GM19035 (cell line): ENCODE results near the gene USP40.
A peak's percentile ranks its signal among the peaks of the same experiment; 100 is the strongest.

Experiments used
- ATAC-seq: cut with Tn5 transposase; IDR thresholded peaks from one replicate; pipeline ENCODE4 v1.9.1; 2021; ENCODE audit not compliant: unreplicated experiment

The USP40 gene

DNA sequence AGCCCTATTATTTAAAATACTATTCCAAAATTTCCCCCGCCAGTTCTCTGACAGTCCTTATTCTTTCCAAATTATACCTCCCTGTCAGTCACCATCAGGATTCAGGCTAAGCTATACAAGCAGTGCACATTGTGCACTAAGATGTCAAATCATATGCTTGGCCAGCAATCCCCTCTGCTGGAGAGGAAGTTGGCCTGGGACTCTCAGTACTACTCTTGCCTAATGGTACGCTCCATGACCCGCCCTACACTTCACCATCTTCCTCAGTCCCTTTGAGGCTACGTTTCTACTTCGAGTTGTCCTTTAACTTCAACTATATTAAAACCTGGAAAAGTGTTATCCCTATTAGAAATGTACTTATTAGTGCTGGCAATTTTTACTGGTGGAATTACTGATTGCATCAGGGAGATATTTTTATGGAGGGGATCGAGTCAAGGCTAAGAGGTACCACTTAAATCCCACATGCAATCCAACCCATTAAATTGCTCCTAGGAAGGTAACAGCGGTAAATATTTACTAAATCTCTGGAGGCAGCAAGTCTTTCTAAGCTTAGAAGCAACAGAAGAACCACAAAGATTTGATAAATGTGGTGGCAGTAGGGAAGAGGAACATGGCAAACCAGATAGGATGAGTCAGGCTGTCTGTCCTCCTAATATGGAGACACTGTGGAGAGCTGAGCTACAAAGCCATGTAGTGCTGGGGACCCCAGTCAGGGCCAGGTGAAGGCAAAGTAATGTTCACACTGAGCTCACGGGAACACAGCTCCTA is 2.7 kb downstream of the USP40 start:
- no peak for ATAC-seq

DNA sequence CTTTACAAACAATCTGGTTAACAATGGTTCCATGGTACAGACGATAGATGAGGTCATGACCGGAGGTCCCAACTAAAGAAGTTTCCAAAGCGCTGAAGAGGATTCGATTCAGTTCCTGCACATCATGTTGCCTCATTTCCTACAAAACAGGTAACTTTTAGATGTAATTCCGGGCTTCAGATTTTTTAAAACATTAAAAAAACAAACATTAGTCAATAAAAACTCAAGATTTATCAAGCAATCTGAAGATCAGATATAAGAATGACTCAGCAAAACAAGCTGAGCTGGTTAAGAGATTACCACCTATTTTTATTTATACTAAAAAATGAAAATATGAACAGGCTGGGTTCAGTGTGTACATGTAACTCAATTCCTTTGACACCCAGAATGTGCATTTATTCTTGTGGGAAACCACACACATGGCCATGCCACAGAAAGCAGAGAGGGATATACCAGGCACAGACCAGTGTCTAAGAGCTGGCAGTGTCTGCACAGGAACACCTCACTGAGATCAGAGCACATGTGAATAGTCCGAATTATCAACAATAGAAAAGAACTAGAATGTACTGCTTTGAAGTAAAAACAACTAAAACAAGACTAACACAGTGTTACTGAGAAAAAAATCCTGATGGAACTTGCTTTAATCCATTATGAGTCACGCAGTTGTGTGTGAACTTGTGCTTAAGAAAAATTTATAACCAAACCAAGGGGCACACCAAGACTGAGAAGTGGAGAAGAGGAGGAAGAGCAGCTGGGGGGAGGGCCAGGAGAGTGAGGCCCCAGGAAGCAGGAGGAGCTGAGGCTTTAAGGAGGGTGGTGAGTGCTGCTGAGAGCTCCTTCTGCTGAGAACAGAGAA is 9.5 kb downstream of the USP40 start:
- no peak for ATAC-seq

DNA sequence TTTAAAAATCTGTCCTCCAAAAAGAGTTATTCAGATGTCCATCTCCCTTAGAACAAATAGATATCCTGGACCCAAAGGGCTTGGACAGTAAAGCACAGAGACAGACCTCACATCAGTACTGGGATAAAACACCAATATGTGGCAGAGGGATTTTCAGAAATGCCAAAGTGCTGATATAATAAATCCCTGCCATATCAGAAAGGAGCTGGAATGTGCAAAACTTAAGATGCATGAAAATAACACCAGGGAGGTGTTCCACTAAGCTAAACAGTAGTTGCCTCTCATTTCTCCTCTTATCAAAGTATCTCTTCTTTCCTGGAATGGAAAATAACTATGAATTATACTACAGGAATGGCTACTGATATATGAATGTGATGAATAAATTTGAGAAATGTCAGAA is 13.2 kb downstream of the USP40 start:
- no peak for ATAC-seq

DNA sequence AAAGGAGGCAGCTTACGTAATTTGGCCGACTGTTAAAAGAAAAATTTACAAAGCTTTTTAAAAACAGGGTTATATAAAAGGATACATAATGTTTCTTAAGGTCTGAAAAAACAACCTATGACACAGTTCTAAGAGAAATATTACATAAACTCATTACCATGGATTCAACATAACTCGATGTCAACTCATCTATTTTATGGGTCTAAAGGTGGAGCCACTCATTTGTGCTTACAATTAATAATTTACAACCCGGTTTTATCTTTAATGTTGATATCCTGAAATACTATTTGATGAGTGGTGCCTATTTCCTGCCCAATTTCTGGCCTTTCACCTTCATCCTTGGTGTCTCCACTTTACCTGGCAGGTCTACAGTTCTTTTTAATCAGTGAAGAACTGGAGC is 15.1 kb downstream of the USP40 start:
- no peak for ATAC-seq

DNA sequence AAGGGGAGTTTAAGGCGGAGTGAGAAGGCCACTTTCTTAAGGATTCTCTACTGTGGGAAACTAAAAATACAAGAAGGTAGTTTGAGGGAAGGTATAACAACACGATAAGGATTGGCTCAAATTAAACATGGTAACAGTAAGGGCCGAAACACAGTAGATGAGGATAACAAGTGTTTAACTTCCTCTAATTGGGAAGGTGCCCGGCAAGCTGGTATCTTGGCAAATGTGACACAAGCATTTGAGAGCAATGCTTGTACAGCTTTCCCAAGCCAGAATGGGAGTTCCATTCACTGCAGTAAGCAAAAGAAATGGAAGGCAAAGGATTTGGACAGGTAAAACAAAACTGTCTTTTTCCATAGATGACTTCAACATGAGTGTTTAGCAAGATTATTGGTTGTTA is 19.8 kb downstream of the USP40 start:
- ATAC-seq = no peak

DNA sequence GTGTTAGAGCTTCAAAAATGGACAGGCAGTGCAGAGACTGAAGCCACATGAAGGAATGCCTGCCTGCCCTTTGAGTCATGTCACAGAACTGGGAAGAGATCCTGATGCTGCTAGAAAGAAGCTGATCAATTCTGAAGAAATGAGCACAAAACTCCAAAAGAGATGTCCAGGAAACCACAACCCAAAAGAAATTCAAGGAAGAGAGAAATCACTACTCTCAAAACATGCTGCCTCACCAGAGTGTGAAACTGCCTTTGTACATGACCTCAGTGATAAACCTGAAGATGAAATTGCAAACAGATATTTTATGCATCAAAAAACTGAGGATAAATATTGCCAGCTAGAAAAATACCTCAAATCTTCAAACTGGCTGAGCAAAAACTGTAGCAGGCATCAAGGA is 20.5 kb downstream of the USP40 start:
- ATAC-seq = no peak

DNA sequence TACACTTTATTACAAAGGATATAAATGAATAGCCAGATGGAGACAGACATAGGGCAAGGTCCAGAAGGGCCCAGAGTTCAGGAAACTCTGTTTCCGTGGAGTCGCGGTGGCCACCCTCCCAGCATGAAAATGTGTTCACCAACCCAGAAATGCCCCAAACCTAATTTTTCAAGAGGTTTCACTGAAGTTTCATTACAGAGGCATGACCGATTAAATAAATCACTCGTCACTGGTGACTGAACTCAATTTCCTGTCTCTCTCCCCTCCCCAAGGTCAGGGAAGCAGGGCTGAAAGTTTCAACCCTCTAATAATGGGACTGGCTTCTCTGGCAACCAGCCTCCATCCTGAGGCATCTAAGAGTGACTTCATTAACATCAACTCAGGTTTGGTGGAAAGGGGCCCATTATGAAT is 22.4 kb downstream of the USP40 start:
- ATAC-seq = no peak

DNA sequence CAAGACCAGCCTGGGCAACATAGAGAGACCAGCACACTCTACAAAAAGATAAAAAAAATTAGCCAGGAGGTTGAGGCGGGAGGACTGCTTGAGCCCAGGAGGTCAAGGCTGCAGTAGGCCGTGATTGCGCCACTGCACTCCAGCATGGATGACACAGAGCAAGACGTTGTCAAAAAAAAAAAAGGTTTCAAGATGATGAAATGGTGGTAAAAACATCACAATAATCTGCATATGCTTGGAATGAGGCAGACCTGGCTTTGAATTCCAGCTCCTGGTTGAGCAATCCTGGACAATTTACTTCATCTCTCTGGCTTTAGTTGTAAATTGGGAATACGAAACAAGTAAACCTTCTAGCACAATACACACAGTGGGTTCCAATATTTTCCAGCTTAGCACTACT is 24.1 kb downstream of the USP40 start:
- ATAC-seq = no peak

DNA sequence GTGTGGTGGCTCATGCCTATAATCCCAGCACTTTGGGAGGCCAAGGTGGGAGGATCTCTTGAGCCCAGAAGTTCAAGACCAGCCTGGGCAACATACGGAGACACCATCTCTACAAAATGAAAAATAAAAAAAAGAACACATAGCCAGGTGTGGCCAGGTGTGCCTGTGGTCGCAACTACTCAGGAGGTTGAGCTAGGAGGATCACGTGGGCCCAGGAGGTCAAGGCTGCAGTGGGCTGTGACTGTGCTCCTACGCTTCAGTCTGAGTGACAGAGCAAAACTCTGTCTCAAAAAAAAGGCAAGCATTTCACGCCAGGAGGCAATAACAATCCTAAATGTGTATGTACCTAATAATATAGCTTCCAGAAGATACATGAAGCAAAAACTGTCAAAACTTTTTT is 27.8 kb downstream of the USP40 start:
- no peak for ATAC-seq

DNA sequence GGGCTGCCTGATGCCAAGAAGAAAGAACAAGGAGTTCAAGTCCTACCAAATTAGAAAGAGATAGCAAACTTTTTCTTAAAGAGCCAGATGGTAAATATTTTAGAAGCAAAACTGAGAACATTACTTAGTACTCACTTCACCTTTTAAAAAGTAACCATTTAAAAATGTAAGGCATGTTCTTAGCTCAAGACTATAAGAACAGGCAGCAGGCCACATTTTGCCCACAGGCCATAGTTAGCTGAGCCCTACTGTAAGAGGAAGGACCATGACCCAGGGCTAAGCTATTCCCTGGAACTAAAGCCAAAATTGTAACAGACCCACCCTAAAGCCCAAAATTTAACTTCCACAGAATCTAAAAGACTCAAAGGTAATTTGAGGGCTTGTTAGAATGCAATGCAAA is 31.3 kb downstream of the USP40 start:
- no peak for ATAC-seq

DNA sequence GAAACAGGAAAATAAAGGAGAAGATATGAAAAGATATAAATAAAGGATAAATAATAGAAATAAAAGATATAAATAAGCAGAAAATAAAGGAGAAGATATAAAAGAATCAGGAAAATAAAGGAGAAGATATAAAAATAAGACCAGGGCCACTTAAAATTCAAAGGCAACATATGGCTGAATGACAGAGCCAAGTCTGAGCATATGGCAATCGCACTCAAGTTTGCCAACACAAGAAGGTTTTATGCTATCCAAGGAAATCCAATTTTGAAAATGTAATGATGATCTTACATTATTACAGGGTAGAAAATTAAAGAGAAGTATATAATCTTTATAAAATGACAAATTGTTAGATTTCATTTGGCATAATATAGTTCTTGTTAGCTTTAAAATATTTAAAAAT is 33.6 kb downstream of the USP40 start:
- ATAC-seq = no peak

DNA sequence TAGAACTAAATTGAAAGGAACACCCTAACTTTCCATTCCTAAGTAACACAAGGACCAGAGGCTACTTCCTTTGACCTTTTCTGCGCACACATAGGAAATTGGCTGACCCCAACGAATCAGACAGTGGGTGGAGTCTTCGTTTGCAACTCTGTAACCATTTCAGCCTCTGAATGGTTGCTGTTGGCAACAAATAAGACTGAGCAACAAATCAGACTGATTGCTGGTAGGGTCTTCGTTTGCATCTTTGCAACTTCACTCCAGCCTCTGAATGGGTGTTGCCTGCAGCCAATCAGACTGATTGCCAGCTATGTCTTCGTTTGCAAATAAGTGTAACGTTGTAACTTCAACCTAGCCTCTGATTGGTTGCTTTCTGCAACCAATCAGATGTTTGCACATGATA is 34.6 kb downstream of the USP40 start:
- ATAC-seq = no peak

DNA sequence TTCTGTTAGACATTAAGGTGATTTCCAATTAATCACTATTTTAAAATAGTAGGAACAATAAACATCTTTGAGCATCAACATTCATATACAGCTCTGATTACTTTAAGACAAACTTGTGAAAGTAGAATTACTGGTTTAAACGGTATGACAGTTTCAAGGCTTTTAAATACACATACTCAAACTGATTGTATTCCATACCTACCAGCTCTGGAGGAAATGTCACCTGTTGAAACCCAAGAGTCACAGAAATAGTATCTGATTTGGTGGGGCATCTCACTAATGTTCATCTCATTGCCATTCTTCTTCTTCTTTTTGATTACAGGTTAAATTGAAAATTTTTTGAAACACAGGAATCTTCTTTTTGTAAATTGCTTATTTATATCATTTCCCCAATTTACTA is 36.2 kb downstream of the USP40 start:
- ATAC-seq = no peak

DNA sequence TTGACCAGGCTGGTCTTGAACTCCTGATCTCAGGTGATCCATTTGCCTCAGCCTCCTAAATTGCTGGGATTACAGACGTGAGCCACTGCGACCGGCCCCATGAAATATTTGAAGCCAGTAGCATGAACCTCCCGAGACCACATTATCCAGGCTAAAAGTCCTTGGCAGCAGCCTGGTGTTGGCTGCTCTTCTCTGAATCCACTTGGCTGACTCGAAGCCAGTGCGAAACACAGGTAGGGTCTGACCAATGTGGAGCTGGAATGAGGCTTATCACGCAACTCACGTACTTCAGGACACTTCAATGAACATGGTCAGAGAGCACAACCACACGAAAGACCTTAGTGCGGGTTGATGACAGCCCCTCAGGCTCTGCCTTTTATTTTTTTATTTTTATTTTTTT is 38.4 kb downstream of the USP40 start:
- no peak for ATAC-seq

DNA sequence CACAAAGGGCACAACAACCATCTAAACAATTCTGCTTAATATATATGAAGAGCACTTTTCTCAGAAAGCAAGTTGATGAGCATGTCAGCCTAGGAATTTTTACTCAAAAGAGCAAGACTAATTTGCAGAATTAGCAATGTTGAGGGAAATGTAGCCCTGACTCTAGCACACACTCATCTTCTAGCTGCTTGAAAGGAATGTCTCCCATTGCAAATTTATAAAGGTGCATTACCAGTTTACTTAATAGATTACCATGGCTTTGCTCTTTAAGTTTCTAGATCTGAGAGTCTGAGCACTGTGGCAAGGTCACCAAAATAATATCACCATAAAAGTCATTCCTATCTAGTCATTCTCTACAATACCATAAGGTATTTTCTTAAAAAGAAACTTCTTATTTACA is 40.8 kb downstream of the USP40 start:
- ATAC-seq = no peak

DNA sequence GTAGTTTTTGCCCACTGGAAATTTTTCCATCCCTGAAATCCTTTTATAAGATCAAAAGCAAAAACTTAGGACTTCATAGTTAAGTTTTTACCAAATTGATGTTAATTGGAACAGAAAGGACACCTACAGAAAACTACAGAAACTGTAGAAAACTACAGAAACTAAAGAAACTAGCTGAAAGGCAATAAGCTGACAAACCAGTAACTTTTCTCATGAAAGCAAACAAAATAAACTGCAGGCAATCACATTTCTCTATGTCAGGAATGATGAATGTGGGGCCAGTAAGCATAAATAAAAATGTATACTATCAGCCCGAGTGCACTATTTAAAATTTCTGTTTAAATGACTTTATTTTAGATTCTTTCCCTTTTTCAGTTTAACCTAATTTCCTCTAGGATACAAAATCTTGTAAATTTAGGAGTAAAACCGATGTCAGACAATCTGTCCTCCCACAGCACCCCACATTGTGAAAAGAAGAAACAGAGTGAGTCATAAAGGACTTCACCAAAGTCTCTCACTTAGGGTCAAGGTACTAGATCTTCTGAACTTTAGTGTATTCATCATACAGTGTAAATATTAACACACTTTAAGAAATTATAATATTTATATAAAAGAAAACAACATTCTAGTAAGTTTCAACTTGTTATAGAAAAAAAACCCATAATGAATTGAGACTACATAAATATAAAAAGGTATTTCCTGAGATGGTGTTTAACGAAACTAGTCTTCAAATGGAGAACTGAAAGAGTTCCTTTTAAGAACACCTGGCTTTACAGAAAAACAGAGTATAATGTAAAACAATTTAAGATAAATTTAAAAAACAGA is 46.6 kb downstream of the USP40 start:
- peak; percentile 97 for ATAC-seq

DNA sequence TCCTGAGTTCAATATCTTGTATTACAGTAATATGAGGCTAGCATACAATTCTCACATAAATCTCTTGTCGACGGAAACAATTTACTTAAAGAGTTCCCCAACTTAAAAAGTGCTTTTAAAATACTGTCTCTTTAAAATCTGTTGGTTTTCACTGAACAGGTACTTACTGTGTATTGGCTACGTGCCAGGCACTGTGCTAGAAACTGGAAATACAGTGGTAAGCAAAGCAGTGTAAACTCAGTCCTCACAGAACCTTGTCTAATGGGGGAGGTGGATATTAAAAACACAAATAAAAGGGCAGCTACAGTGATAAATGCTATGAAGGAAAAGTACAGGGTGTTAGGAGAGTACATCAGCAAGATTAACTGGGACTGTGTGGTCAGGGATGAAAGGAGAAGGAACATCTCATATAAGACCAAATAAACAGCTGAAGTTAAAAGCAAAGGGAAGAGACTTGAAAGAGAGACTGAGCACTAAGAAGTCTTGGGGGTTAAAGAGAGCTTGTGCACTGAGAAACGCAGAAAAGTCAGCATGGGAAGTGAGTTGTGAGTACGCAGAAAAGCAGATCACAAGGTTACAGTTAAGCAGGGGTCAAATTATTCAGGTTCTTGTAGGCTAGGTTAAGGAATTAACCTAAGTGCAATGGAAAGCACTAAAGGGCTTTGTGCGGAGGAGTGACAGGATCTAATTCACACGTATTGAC is 52.5 kb downstream of the USP40 start:
- no peak for ATAC-seq

DNA sequence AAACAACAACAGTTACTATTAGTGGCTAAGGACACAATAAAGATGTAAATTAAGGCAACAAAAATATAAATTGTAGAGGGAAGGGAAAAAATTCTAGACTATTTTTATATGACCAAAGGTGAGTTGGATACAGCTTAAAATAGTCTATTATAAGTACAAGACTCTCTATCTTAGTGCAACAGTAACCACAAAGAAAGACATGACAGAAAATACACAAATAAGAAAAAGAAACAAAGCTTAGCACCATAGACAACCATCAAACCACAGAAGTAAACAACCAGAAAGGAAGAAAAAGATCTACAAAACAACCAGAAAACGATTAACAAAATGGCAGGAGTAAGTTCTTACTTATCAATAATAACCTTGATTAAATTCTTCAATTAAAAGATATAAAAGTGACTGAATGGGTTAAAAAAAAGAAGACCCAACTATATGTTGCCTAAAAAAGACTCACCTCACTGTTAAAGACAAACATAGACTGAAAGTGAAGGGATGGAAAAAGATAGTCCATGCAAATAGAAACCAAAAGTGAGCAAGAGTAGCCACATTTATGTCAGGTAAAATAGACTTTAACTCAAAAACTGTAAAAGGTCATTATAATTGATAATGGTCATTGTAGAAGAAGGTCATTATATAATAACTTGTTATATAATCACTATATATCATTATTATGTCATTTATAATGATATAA is 62.5 kb downstream of the USP40 start:
- ATAC-seq = no peak

DNA sequence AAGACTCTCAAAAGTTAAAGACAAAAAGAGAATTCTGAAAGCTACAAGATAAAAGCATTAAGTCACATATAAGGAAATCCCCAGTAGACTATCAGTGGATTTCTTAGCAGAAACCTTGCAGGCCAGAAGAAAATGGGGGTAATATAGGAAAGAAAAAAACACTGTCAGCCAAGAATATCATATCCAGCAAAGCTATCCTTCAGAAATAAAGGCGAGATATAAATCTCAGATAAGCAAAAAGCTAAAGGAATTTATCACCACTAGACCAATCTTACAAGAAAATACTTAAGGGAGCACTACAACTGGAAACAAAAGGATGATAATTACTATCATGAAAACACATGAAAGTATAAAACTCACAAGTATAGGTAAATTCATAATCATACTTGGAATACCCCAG is 63.1 kb downstream of the USP40 start:
- ATAC-seq = no peak
